Measurements from ENCODE around the gene RGS19. TPM values are rescaled to one million over a fixed set of nuclear protein-coding genes. Genes with fewer than 3 reads are reported as not detected.

The RGS19 gene
- total RNA-seq, 1 experiment from 2014 or later, result 17.2 TPM

DNA sequence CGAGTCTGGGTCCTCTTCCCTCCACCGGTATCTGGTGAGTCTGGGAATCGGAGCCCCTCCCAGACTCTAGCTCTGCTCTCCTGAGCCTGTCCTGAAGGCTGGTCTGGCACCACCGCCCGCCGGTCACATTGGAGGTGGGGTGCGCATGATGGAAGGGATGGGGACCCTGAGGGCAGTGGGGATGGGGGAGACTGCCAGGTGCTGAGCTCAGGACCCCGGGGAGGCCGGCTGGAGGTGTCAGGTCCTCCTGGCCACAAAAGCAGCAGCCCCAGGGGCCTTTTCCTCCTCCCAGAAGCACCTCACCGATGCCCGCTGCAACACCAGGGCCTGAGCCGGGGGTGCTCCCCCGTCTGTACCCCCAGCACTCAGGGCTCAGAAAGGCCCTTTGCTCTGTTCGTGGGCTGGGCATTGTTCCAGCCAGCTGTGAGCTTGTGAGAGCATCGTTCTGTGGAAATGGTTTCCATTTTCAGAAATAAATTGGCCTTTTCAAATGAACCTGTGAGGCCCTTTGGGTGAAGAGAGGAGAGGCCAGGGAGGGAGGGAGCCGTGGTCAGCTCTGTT lies 30.6 kb upstream of the RGS19 start:
- Mint-ChIP-seq H3K4me1 (ENCODE audit: low read depth, unreplicated experiment) (no peaks in the 10 kb centered on the region), H3K36me3 (ENCODE audit: insufficient read depth, unreplicated experiment) (peaks cover 5% of the 10 kb centered on the region), H3K4me3 (ENCODE audit: low read depth, unreplicated experiment) (no peak overlapping the region), H3K27me3 (ENCODE audit: unreplicated experiment) (peaks cover 94% of the 10 kb centered on the region), H3K9me3 (ENCODE audit: low read depth, unreplicated experiment) (no peaks in the 10 kb centered on the region), H3K27ac (ENCODE audit: unreplicated experiment) (no peak overlapping the region)
- TF ChIP-seq, protein P1, sequence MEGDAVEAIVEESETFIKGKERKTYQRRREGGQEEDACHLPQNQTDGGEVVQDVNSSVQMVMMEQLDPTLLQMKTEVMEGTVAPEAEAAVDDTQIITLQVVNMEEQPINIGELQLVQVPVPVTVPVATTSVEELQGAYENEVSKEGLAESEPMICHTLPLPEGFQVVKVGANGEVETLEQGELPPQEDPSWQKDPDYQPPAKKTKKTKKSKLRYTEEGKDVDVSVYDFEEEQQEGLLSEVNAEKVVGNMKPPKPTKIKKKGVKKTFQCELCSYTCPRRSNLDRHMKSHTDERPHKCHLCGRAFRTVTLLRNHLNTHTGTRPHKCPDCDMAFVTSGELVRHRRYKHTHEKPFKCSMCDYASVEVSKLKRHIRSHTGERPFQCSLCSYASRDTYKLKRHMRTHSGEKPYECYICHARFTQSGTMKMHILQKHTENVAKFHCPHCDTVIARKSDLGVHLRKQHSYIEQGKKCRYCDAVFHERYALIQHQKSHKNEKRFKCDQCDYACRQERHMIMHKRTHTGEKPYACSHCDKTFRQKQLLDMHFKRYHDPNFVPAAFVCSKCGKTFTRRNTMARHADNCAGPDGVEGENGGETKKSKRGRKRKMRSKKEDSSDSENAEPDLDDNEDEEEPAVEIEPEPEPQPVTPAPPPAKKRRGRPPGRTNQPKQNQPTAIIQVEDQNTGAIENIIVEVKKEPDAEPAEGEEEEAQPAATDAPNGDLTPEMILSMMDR (IDR thresholded peaks at IDR 0.05; ENCODE audit: unreplicated experiment), result no peak
- DNase-seq, result no peak
- no TSS peak for BruUV-seq (replicated peaks)
- CTCF ChIA-PET, result no interaction called here
- intact Hi-C loops (cut with micrococcal nuclease; ENCODE audit: unreplicated experiment), result no loop called here

DNA sequence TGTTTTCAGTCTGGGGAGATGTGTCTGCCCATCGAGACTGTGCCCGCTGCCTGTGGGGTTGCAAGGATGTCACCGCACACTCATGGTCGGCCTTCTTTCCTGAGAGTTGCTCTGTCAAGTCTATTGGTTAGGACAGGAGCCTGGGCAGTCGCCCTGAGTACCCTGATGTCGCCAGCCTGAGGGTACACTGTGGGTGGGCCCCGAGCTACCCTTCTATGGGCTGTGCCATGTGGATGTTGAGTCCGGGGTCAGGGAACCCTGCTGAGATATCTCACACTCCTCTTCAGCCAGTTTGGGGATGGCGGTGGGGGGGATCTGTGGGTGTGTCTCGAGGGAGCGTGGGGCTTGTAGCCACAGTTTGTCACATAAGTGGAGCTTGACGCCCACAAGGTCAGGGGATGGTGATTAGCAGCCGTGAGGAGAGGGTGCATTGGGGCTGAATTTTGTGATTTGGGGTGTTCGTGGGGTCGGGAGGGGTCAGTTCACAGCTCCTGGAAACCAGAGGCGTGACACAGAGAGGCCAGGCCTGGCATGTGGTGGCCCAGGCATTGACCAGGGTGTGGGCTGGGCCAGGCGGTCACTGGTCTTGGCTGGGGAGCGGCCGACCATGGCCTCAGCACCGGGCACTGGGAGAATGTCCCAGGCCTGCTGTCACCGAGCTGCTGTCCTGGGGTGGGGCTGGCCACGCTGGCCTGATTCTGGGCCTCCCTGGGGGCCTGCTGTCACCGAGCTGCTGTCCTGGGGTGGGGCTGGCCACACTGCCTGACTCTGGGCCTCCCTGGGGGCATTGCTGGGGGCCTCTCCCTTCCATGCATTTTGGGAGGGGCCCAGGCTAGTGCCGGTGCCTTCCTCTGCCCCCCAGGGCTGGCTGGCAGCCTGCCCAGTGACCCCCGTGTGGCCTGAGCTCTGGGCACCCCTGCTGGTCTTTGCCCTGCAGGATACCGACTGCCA lies 29.7 kb upstream of the RGS19 start:
- CTCF ChIA-PET, result no interaction called here
- no peak overlapping the region for H3K27ac Mint-ChIP-seq (ENCODE audit: unreplicated experiment)
- H3K4me1 Mint-ChIP-seq (ENCODE audit: low read depth, unreplicated experiment), result no peaks in the 10 kb centered on the region
- no TSS peak for BruUV-seq (replicated peaks)
- peaks cover 5% of the 10 kb centered on the region for H3K36me3 Mint-ChIP-seq (ENCODE audit: insufficient read depth, unreplicated experiment)
- TF ChIP-seq, protein P1 (IDR thresholded peaks at IDR 0.05; ENCODE audit: unreplicated experiment), result no peak
- H3K4me3 Mint-ChIP-seq (ENCODE audit: low read depth, unreplicated experiment), result no peak overlapping the region
- H3K9me3 Mint-ChIP-seq (ENCODE audit: low read depth, unreplicated experiment), result no peaks in the 10 kb centered on the region
- no peak for DNase-seq
- H3K27me3 Mint-ChIP-seq (ENCODE audit: unreplicated experiment), result peaks cover 94% of the 10 kb centered on the region
- intact Hi-C loops (cut with micrococcal nuclease; ENCODE audit: unreplicated experiment), result no loop called here

DNA sequence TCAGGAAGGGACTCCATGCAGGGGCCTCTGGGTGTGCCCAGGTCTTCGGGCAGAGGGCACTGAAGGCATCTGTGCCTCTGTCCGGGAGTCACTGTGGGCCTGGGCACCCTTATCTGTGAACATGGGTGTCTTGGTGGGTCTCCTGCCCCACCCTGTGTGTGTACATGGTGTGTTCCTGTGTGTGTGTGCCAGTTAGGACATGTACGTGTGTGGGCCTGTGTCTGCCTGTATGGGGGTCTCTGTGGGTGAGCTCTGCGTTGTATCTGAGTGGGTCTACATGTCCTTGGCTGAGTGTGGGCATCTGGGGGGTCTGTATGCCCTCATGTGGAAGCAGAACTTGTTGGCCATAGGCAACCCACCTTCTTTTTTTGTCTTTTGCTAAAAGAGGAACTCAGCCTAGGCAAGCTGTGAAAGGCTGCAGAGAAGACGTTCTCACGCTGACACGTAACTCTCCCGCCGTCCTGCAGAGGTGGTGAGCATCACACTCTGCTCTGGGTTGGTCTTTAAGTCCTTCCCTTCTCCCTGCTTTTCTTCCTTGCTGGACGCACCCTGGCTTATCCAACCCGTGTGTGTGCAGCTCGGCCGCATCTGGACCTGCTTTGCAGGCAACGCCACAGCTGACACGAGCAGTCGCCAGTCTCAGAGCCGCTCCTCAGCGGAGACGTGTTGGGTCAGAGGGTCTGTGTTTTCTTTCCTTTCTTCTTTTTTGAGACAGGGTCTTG lies 28.6 kb upstream of the RGS19 start:
- H3K9me3 Mint-ChIP-seq (ENCODE audit: low read depth, unreplicated experiment), result no peaks in the 10 kb centered on the region
- H3K4me1 Mint-ChIP-seq (ENCODE audit: low read depth, unreplicated experiment), result no peaks in the 10 kb centered on the region
- CTCF ChIA-PET, result interaction anchor here (0.6 kb wide), 1 partner anchor 476 kb away, joined by 4 read pairs; no protein-coding TSS in a partner anchor
- intact Hi-C loops (cut with micrococcal nuclease; ENCODE audit: unreplicated experiment), result no loop called here
- no peak for DNase-seq
- H3K36me3 Mint-ChIP-seq (ENCODE audit: insufficient read depth, unreplicated experiment), result peaks cover 5% of the 10 kb centered on the region
- TF ChIP-seq, protein P1 (IDR thresholded peaks at IDR 0.05; ENCODE audit: unreplicated experiment), result no peak
- peaks cover 94% of the 10 kb centered on the region for H3K27me3 Mint-ChIP-seq (ENCODE audit: unreplicated experiment)
- no peak overlapping the region for H3K27ac Mint-ChIP-seq (ENCODE audit: unreplicated experiment)
- H3K4me3 Mint-ChIP-seq (ENCODE audit: low read depth, unreplicated experiment), result no peak overlapping the region
- no TSS peak for BruUV-seq (replicated peaks)

DNA sequence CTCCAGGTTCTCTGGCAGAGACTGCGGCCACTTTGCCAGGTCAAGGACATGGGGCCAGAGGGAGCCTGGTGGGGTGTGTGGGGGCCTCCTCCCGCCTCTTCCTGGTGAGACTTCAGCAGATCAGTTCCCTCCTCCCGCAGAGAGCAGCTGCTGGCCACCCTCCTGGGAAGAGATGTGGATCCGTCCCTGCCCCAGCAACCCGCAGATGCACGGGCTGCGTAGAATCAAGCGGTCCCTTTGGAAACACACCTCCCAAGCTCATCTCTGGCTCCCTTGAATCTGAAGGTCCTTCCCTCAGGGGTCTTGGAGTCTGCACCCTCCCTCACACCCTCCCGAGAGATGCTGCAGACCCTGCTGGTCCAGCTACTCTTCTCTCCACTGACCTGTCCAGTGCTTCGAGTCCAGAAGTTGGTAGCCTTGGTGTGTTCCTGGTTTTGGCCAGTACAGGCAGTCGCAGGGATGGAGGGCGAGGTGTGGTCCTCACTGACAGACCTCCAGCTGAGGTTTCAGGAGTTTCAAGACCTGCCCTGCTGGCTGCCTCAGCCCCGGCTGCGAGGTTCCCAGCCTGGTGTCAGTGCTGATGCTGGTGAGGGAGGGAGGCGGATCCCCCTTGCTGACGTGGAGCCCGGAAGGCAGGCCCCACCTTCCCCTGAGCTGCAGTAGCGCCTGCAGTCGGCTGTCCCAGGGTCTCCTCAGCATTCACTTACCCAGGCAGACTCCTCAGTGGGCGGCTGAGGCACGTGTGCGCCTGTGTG lies 27.8 kb upstream of the RGS19 start, which contains the start of gene NPBWR2:
NPBWR2 (minus strand) TSS at position 585 of the 755 bp plus-strand sequence. CDS start 734 bp downstream, outside the sequence.
- CTCF ChIA-PET, result interaction anchor here (0.6 kb wide), 1 partner anchor 1568 kb away, joined by 11 read pairs; no protein-coding TSS in a partner anchor
- TF ChIP-seq, protein P1 (IDR thresholded peaks at IDR 0.05; ENCODE audit: unreplicated experiment), result no peak
- peaks cover 5% of the 10 kb centered on the region for H3K36me3 Mint-ChIP-seq (ENCODE audit: insufficient read depth, unreplicated experiment)
- intact Hi-C loops (cut with micrococcal nuclease; ENCODE audit: unreplicated experiment), result no loop called here
- H3K27ac Mint-ChIP-seq (ENCODE audit: unreplicated experiment), result no peak within 1 kb of the TSS
- H3K27me3 Mint-ChIP-seq (ENCODE audit: unreplicated experiment), result peaks cover 94% of the 10 kb centered on the region
- no peaks in the 10 kb centered on the region for H3K9me3 Mint-ChIP-seq (ENCODE audit: low read depth, unreplicated experiment)
- BruUV-seq (replicated peaks), result no TSS peak
- no peak within 1 kb of the TSS for H3K4me3 Mint-ChIP-seq (ENCODE audit: low read depth, unreplicated experiment)
- DNase-seq, result no peak
- no peaks in the 10 kb centered on the region for H3K4me1 Mint-ChIP-seq (ENCODE audit: low read depth, unreplicated experiment)
